OCI-LY3 (cell line): ENCODE data around the gene NKX2-4.

Source experiments
- H2AFZ ChIP-seq: fragments of 200-600, 300-600 bp; shearing (Covaris generic); 2 replicates; pipeline ENCODE4 v1.6.0; 2014; ENCODE audit warnings: antibody characterized with exemption, low read depth, low read length
- H3K27ac ChIP-seq: fragments of 200-600, 300-600 bp; sonication (generic); 2 replicates; pipeline ENCODE4 v1.5.1; 2014; ENCODE audit warnings: mild to moderate bottlenecking, low read length, moderate library complexity, mixed read lengths
- H3K27me3 ChIP-seq: fragments of 200-600, 300-600 bp; sonication (generic); 2 replicates; pipeline ENCODE4 v1.6.1; 2014; ENCODE audit warnings: low read depth, low read length, mixed read lengths
- H3K36me3 ChIP-seq: fragments of 200-600, 300-600 bp; sonication (generic); replicated peaks from 2 replicates; pipeline ENCODE3; 2014; ENCODE audit warnings: low read depth, low read length, mixed read lengths
- H3K4me1 ChIP-seq: fragments of 300-600, 200-600 bp; sonication (generic); 2 replicates; pipeline ENCODE4 v1.6.1; 2014; ENCODE audit warnings: low read length, mixed read lengths
- H3K4me2 ChIP-seq: fragments of 200-600, 300-600 bp; sonication (generic); 2 replicates; pipeline ENCODE4 v1.6.1; 2014; ENCODE audit warnings: low read length, mixed read lengths
- H3K4me3 ChIP-seq: fragments of 300-600, 200-600 bp; sonication (generic); 2 replicates; pipeline ENCODE4 v1.5.1; 2014; ENCODE audit warnings: antibody characterized with exemption, mild to moderate bottlenecking, low read length, moderate library complexity
- H3K79me2 ChIP-seq: fragments of 300-600, 200-600 bp; shearing (Covaris generic); 2 replicates; pipeline ENCODE4 v1.6.1; 2014; ENCODE audit warnings: mild to moderate bottlenecking, low read length, mixed read lengths
- H3K9ac ChIP-seq: fragments of 300-600, 200-600 bp; shearing (Covaris generic); 2 replicates; pipeline ENCODE4 v1.6.0; 2014; ENCODE audit warnings: mild to moderate bottlenecking, low read length, moderate library complexity
- H3K9me3 ChIP-seq: fragments of 200-600, 300-600 bp; shearing (Covaris generic); 2 replicates; pipeline ENCODE4 v1.6.1; 2014; ENCODE audit warnings: low read length, mixed read lengths; ENCODE audit not compliant: insufficient read depth
- H4K20me1 ChIP-seq: fragments of 200-600, 300-600 bp; sonication (generic); 2 replicates; pipeline ENCODE4 v1.6.1; 2016; ENCODE audit warnings: low read length, mixed read lengths; ENCODE audit not compliant: insufficient read depth
- EZH2phosphoT487 ChIP-seq: fragments of 200-600 bp; shearing (Covaris generic); IDR thresholded peaks from 2 replicates; pipeline ENCODE4 v1.6.1; 2018; ENCODE audit warnings: antibody characterized with exemption, mixed run types, low read depth
- TF ChIP-seq, protein P1 (sequence below): fragments of 200-600, 300-600 bp; sonication (generic); IDR thresholded peaks from 2 replicates; pipeline ENCODE4 v1.5.1; 2014; ENCODE audit warnings: antibody characterized with exemption, low read length, low read depth

The NKX2-4 gene

DNA sequence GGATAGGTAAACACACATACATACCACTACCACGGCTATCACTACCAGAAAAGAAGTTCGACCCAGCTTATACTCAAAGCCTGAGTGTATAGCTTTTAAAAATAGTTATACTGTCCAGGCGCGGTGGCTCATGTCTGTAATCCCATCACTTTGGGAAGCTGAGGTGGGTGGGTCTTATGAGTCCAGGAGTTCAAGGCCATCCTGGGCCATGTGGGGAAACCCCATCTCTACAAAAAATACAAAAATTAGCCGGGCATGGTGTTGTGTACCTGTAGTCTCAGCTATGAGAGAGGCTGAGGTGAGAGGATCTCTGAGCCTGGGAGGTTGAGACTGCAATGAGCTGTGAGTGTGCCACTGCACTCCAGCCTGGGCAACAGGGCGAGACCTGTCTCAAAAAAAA, 32.9 kb downstream of the NKX2-4 start:
- H2AFZ ChIP-seq: no peak overlapping the region
- H3K27ac ChIP-seq: no peak overlapping the region
- H3K9ac ChIP-seq: no peak overlapping the region
- no peaks in the 10 kb centered on the region for H3K9me3 ChIP-seq
- TF ChIP-seq EZH2phosphoT487: no peak
- TF ChIP-seq, protein P1, sequence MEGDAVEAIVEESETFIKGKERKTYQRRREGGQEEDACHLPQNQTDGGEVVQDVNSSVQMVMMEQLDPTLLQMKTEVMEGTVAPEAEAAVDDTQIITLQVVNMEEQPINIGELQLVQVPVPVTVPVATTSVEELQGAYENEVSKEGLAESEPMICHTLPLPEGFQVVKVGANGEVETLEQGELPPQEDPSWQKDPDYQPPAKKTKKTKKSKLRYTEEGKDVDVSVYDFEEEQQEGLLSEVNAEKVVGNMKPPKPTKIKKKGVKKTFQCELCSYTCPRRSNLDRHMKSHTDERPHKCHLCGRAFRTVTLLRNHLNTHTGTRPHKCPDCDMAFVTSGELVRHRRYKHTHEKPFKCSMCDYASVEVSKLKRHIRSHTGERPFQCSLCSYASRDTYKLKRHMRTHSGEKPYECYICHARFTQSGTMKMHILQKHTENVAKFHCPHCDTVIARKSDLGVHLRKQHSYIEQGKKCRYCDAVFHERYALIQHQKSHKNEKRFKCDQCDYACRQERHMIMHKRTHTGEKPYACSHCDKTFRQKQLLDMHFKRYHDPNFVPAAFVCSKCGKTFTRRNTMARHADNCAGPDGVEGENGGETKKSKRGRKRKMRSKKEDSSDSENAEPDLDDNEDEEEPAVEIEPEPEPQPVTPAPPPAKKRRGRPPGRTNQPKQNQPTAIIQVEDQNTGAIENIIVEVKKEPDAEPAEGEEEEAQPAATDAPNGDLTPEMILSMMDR: no peak
- H3K79me2 ChIP-seq: no peaks in the 10 kb centered on the region
- no peaks in the 10 kb centered on the region for H4K20me1 ChIP-seq
- no peak overlapping the region for H3K4me2 ChIP-seq
- H3K27me3 ChIP-seq: no peaks in the 10 kb centered on the region
- peaks cover 48% of the 10 kb centered on the region for H3K36me3 ChIP-seq
- no peaks in the 10 kb centered on the region for H3K4me1 ChIP-seq
- H3K4me3 ChIP-seq: no peak overlapping the region

DNA sequence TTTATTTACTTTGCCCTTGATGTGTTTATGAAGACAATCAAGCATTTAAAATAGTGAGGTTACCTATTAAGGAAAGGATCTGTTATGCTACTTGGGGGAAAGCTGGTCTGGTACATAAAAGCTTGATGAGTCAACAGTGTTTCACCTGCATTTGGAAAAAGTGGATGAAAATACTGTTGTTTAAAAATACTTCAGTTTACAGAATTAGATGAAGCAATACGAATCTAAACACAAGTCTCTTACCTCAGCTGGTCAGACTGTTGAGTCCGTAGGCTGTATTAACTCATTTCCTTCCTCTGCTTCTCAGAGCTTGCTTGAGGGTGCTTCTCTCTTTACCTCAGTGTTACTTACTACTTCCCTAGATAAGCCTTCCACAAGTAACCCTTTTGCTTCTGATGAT, 36.1 kb downstream of the NKX2-4 start:
- TF ChIP-seq, protein P1: no peak
- TF ChIP-seq EZH2phosphoT487: no peak
- Histone ChIP-seq H3K4me1 (no peaks in the 10 kb centered on the region), H3K9me3 (no peaks in the 10 kb centered on the region), H3K79me2 (no peaks in the 10 kb centered on the region), H3K27me3 (no peaks in the 10 kb centered on the region), H3K4me2 (no peak overlapping the region), H4K20me1 (no peaks in the 10 kb centered on the region), H3K4me3 (no peak overlapping the region), H3K27ac (no peak overlapping the region), H3K36me3 (peaks cover 62% of the 10 kb centered on the region), H3K9ac (no peak overlapping the region), H2AFZ (no peak overlapping the region)

DNA sequence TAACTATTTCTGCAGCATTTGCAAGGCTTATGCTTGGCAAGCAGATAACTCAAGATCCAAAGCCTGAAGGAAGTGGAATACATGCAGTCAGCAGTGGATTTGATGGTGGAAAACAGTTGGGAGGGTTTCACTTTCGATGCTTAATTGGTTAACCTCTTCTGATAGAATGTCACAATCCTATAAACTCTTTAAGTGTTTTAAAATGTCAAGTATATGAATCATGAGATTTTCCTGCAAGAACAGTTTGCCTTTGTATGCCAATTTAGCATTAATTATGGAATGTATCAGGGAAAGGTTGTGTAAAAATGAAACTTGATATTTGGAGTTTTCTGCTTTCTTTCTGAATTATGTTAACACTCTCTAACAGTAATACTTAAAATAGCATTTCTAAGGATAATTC, 36.6 kb downstream of the NKX2-4 start:
- Histone ChIP-seq H3K79me2 (no peaks in the 10 kb centered on the region), H3K4me2 (no peak overlapping the region), H3K4me3 (no peak overlapping the region), H3K36me3 (peaks cover 65% of the 10 kb centered on the region), H4K20me1 (no peaks in the 10 kb centered on the region), H3K27me3 (no peaks in the 10 kb centered on the region), H3K9me3 (no peaks in the 10 kb centered on the region), H3K9ac (no peak overlapping the region), H2AFZ (no peak overlapping the region), H3K27ac (no peak overlapping the region), H3K4me1 (no peaks in the 10 kb centered on the region)
- TF ChIP-seq EZH2phosphoT487: no peak
- TF ChIP-seq, protein P1: no peak

DNA sequence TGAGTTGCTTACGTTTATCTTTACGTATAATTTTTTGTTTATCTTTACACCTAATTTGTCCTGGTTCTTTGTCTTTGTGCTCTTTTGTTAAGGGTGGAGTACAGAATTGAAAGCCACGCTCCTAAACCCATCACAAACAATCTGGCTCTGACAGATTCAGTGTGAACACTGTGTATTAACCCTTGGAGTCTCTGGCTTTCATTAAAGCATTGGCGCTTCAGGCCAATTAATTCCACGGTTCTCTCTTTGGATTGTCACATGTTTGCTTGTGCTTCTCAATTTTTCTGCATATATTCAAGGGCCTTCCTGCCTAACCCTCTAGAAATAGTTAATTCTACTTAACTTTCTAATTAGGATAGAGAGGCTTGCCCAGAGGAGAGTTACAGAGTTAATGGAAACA, 38.6 kb downstream of the NKX2-4 start:
- H3K79me2 ChIP-seq: no peaks in the 10 kb centered on the region
- no peaks in the 10 kb centered on the region for H4K20me1 ChIP-seq
- H3K9ac ChIP-seq: no peak overlapping the region
- peaks cover 64% of the 10 kb centered on the region for H3K36me3 ChIP-seq
- no peaks in the 10 kb centered on the region for H3K27me3 ChIP-seq
- H2AFZ ChIP-seq: no peak overlapping the region
- no peaks in the 10 kb centered on the region for H3K9me3 ChIP-seq
- no peaks in the 10 kb centered on the region for H3K4me1 ChIP-seq
- H3K4me2 ChIP-seq: no peak overlapping the region
- no peak overlapping the region for H3K27ac ChIP-seq
- H3K4me3 ChIP-seq: no peak overlapping the region
- TF ChIP-seq EZH2phosphoT487: no peak
- TF ChIP-seq, protein P1: no peak
